ENCODE data around the gene UBALD2. TPM values are rescaled to one million over a fixed set of nuclear protein-coding genes. Genes with fewer than 3 reads are reported as not detected.

The UBALD2 gene
- total and polyA plus RNA-seq, 2 of the 8 experiments (the other 6 are each of a cell fraction or from before 2014, with no cell fraction given) = 17.8 to 22.6 TPM

- TF ChIP-seq RAD21 (IDR thresholded peaks at IDR 0.05 in 1 of 2, conservative IDR thresholded peaks at IDR 0.05 in 1 of 2; ENCODE audit: low read depth in 2 of 2, low read length in 2 of 2) (no peak), RFX5 (IDR thresholded peaks at IDR 0.05; ENCODE audit: borderline replicate concordance, low read depth, low read length) (no peak), MAFK (IDR thresholded peaks at IDR 0.05; ENCODE audit: low read depth, low read length) (no peak), USF2 (IDR thresholded peaks at IDR 0.05; ENCODE audit: low read length) (no peak)
Observed at GRCh38 chr17:76293106-76293505, 28.0 kb downstream of the UBALD2 start (continued).

Measured in H1 (cell line).